IMR-90 (cell line): Measurements from ENCODE around the gene ADAMTS8.

ENCODE experiments used
- CEBPB ChIP-seq: IDR thresholded peaks from 2 replicates; pipeline ENCODE4 v1.6.1; 2012; ENCODE audit warnings: low read depth, low read length, improper control_type of control experiment
- ELK1 ChIP-seq: fragments of 150-350 bp; IDR thresholded peaks from 2 replicates; pipeline ENCODE4 v1.6.1; 2016; ENCODE audit warnings: low read depth, mild to moderate bottlenecking, low read length, moderate library complexity, borderline replicate concordance
- MAFK ChIP-seq: IDR thresholded peaks from 2 replicates; pipeline ENCODE4 v1.6.1; 2012; ENCODE audit warnings: low read depth, low read length, improper control_type of control experiment
- MXI1 ChIP-seq: IDR thresholded peaks from 2 replicates; pipeline ENCODE4 v1.6.1; 2012; ENCODE audit warnings: low read depth, mild to moderate bottlenecking, low read length, moderate library complexity, borderline replicate concordance
- POLR2A ChIP-seq: IDR thresholded peaks from 2 replicates; pipeline ENCODE4 v1.6.1; 2012; ENCODE audit warnings: mild to moderate bottlenecking, low read depth, low read length
- RAD21 ChIP-seq: IDR thresholded peaks from 2 replicates; pipeline ENCODE4 v1.6.1; 2012; ENCODE audit warnings: low read length, improper control_type of control experiment
- RCOR1 ChIP-seq: IDR thresholded peaks from 2 replicates; pipeline ENCODE4 v1.6.1; 2012; ENCODE audit warnings: mild to moderate bottlenecking, low read length, improper control_type of control experiment; ENCODE audit not compliant: insufficient replicate concordance
- RFX5 ChIP-seq: IDR thresholded peaks from 2 replicates; pipeline ENCODE4 v1.8.0; 2012; ENCODE audit warnings: low read depth, mild to moderate bottlenecking, low read length, moderate library complexity
- TF ChIP-seq, protein P1 (sequence below): conservative IDR thresholded peaks from 2 replicates; pipeline ENCODE4 v1.5.1; 2012; ENCODE audit warnings: mild to moderate bottlenecking, low read depth, low read length, improper control_type of control experiment

DNA sequence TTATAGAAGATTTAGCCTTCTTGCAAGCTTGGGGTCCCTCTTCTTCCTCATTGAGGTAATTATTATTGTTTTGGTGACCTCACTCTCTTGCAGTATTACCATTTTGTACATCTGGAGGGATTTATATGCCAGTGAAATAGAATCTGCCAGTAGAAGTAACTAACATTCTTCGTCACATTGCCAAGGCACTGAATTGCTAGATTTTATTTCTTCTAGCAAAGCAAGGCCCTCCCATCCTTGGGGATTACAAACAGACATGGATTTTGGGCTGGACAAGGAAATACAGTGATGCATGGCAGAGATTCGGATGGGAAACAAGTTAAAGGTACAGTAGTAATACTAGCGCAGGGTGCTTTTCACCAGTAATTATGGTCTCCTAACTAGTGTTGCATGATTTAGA lies 27.9 kb upstream of the ADAMTS8 start:
- TF ChIP-seq, protein P1, sequence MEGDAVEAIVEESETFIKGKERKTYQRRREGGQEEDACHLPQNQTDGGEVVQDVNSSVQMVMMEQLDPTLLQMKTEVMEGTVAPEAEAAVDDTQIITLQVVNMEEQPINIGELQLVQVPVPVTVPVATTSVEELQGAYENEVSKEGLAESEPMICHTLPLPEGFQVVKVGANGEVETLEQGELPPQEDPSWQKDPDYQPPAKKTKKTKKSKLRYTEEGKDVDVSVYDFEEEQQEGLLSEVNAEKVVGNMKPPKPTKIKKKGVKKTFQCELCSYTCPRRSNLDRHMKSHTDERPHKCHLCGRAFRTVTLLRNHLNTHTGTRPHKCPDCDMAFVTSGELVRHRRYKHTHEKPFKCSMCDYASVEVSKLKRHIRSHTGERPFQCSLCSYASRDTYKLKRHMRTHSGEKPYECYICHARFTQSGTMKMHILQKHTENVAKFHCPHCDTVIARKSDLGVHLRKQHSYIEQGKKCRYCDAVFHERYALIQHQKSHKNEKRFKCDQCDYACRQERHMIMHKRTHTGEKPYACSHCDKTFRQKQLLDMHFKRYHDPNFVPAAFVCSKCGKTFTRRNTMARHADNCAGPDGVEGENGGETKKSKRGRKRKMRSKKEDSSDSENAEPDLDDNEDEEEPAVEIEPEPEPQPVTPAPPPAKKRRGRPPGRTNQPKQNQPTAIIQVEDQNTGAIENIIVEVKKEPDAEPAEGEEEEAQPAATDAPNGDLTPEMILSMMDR: no peak
- TF ChIP-seq POLR2A (no peak), RAD21 (no peak), RFX5 (no peak), CEBPB (no peak), MXI1 (no peak), RCOR1 (no peak), MAFK (no peak), ELK1 (no peak)
